Thyroid gland (tissue), 4 donors: ENCODE measurements around the gene FAM227A. TPM values are rescaled to one million over a fixed set of nuclear protein-coding genes. Genes with fewer than 3 reads are reported as not detected.

Source experiments
- DNase-seq, 2 donors: peaks; one replicate each; pipeline ENCODE4 v3.0.0-alpha.2; 2019
- H3K27ac ChIP-seq, 3 donors: fragments of 200-600 bp; sonication (generic); 1 replicate in 2 of 3; 2 replicates in 1 of 3; pipeline ENCODE4 v1.5.1; 2016 to 2019; ENCODE audit warnings: mild to moderate bottlenecking in 1 of 3, moderate library complexity in 1 of 3
- H3K27me3 ChIP-seq: fragments of 200-600 bp; sonication (generic); one replicate; pipeline ENCODE4 v1.5.1; 2019
- H3K36me3 ChIP-seq, 2 donors: fragments of 200-600 bp; sonication (generic); one replicate each; pipeline ENCODE4 v1.5.1; 2016 to 2019
- H3K4me1 ChIP-seq, 2 donors: fragments of 200-600 bp; sonication (generic); one replicate each; pipeline ENCODE4 v1.5.1; 2017 to 2019
- H3K4me3 ChIP-seq, 3 donors: fragments of 200-600 bp; sonication (generic); replicated peaks in 1 of 3; 1 replicate in 2 of 3; 2 replicates in 1 of 3; pipeline ENCODE4 v1.5.1; 2016; ENCODE audit warnings: mild to moderate bottlenecking in 1 of 3
- H3K9me3 ChIP-seq: fragments of 200-600 bp; sonication (generic); one replicate; pipeline ENCODE4 v1.5.1; 2017
- CTCF ChIP-seq, 6 experiments: fragments of 200-600 bp in 3 of 6; fragments of 450-650 bp in 3 of 6; sonication (generic) in 3 of 6; IDR thresholded peaks; one replicate each; pipeline ENCODE4 v1.5.1; 2016 to 2019; ENCODE audit warnings: antibody characterized with exemption in 6 of 6, mild to moderate bottlenecking in 2 of 6, inconsistent platforms in 1 of 6, moderate library complexity in 1 of 6
- POLR2A ChIP-seq, 2 donors: fragments of 450-650 bp; IDR thresholded peaks; one replicate each; pipeline ENCODE4 v1.6.1; 2017; ENCODE audit warnings: antibody characterized with exemption in 2 of 2, mild to moderate bottlenecking in 2 of 2, moderate library complexity in 1 of 2
- WGBS, 2 donors: methylation state at CpG; one replicate each; pipeline ENCODE4 v1.1.5; 2017; 5-methylcytosine and 5-hydroxymethylcytosine counted together
- intact Hi-C: fragments of 100-400 bp; cut with DNase I; formaldehyde crosslinking; loops from one replicate; pipeline ENCODE4 v1.15.1; 2023
- total RNA-seq, 4 donors: library from RNA; depleted of rRNA; stranded (reverse); fragments of >200 nt; gene quantifications; one replicate each; pipeline ENCODE4 v1.2.3, GENCODE V29; 2016

FAM227A gene
- total RNA-seq, 4 donors from 2014 or later: 8.4 to 12.6 (median 10.4) TPM

- DNase-seq: peak; percentile 12 to 14
- peaks cover 9 to 13% of the 10 kb centered on the region in 2 donors for H3K4me1 ChIP-seq
- no peaks in the 10 kb centered on the region for H3K9me3 ChIP-seq
- H3K36me3 ChIP-seq: peaks cover 3 to 5% of the 10 kb centered on the region in 2 donors
- H3K27me3 ChIP-seq: no peaks in the 10 kb centered on the region
- H3K4me3 ChIP-seq: peak overlapping the region; percentile 64 to 77 (median 65)
- TF ChIP-seq POLR2A (IDR thresholded peaks at IDR 0.05) (no peak), CTCF (IDR thresholded peaks at IDR 0.05) (no peak)
- WGBS, 2 donors: 9 to 14% methylated on average over 16 of the region's 16 CpGs
- H3K27ac ChIP-seq: peak overlapping the region in 2 of 3 donors; percentile 87 to 97
- intact Hi-C loops: no loop called here
These were observed 1.1 kb upstream of the FAM227A start for GRCh38 chr22:38657045-38657909.

GRCh38 chr22:38655519-38656255, 505 bp downstream of the FAM227A start:
- no peak for DNase-seq
- 2 to 3% methylated on average over 11 to 22 of the region's 22 CpGs for WGBS, 2 donors
- peak overlapping the region; percentile 87 to 97 (median 91) for H3K27ac ChIP-seq

GRCh38 chr22:38653741-38654140, 2.5 kb downstream of the FAM227A start:
- Histone ChIP-seq H3K27me3 (no peaks in the 10 kb centered on the region), H3K9me3 (no peaks in the 10 kb centered on the region), H3K27ac (no peak overlapping the region), H3K36me3 (no peaks in the 10 kb centered on the region), H3K4me1 (peaks cover 9 to 18% of the 10 kb centered on the region in 2 donors), H3K4me3 (no peak overlapping the region)
- intact Hi-C loops: no loop called here
- no peak for DNase-seq
- TF ChIP-seq POLR2A (IDR thresholded peaks at IDR 0.05) (no peak), CTCF (IDR thresholded peaks at IDR 0.05) (no peak)
- WGBS, 2 donors: 96 to 97% methylated on average over 8 of the region's 8 CpGs

More at GRCh38 chr22:38655519-38656255, 505 bp downstream of the FAM227A start:
- peaks cover 9 to 14% of the 10 kb centered on the region in 2 donors for H3K4me1 ChIP-seq
- no peaks in the 10 kb centered on the region for H3K9me3 ChIP-seq
- H3K36me3 ChIP-seq: no peaks in the 10 kb centered on the region
- TF ChIP-seq CTCF (IDR thresholded peaks at IDR 0.05) (no peak), POLR2A (IDR thresholded peaks at IDR 0.05) (no peak)
- H3K4me3 ChIP-seq: peak overlapping the region; percentile 64 to 77 (median 65)
- H3K27me3 ChIP-seq: no peaks in the 10 kb centered on the region
- intact Hi-C loops: no loop called here

- no peak overlapping the region for H3K4me3 ChIP-seq
- no peaks in the 10 kb centered on the region for H3K36me3 ChIP-seq
- H3K4me1 ChIP-seq: peaks cover 9 to 18% of the 10 kb centered on the region in 2 donors
- H3K27ac ChIP-seq: no peak overlapping the region
- intact Hi-C loops: no loop called here
- no peaks in the 10 kb centered on the region for H3K9me3 ChIP-seq
- TF ChIP-seq CTCF (IDR thresholded peaks at IDR 0.05): no peak
- TF ChIP-seq POLR2A (IDR thresholded peaks at IDR 0.05): no peak
- DNase-seq: no peak
- no peaks in the 10 kb centered on the region for H3K27me3 ChIP-seq
These were observed 3.3 kb downstream of the FAM227A start for GRCh38 chr22:38652859-38653258.
